Brain microvascular endothelial cell (primary cell): ENCODE results near the gene SLC2A11.

Source experiments
- DNase-seq: peaks from one replicate; pipeline ENCODE4 v3.0.0-alpha.2; 2020
- H3K27ac ChIP-seq: fragments of 250-450 bp; sonication (Bioruptor Pico); 2 replicates; pipeline ENCODE4 v1.5.1; 2020; ENCODE audit warnings: mild to moderate bottlenecking, moderate library complexity
- H3K27me3 ChIP-seq: fragments of 250-450 bp; sonication (Bioruptor Pico); replicated peaks from 2 replicates; pipeline ENCODE4 v1.5.1; 2020; ENCODE audit warnings: mild to moderate bottlenecking
- H3K36me3 ChIP-seq: fragments of 250-450 bp; sonication (Bioruptor Pico); replicated peaks from 2 replicates; pipeline ENCODE4 v1.5.1; 2020; ENCODE audit warnings: mild to moderate bottlenecking
- H3K4me3 ChIP-seq: 2 replicates; pipeline ENCODE4 v1.5.1; 2011; ENCODE audit warnings: low read depth, mild to moderate bottlenecking, control low read depth, low read length, moderate library complexity
- in situ Hi-C: cut with HindIII; loops from 2 replicates; pipeline ENCODE4 v1.10.0; 2017; ENCODE audit warnings: low sequenced_read_pairs, low pct_ligation_motif_present
- TF ChIP-seq, protein P1 (sequence below): IDR thresholded peaks from 2 replicates; pipeline ENCODE4 v1.5.1; 2011; ENCODE audit warnings: low read depth, mild to moderate bottlenecking, moderate library complexity, low read length, control low read depth, inconsistent platforms; ENCODE audit errors: missing control alignments

The SLC2A11 gene

GRCh38 chr22:23847310-23847920, 10.3 kb upstream of the SLC2A11 start:
- no peaks in the 10 kb centered on the region for H3K27me3 ChIP-seq
- no peak for DNase-seq
- H3K4me3 ChIP-seq, result no peak overlapping the region
- in situ Hi-C loops, result no loop called here
- no peak overlapping the region for H3K27ac ChIP-seq
- TF ChIP-seq, protein P1, sequence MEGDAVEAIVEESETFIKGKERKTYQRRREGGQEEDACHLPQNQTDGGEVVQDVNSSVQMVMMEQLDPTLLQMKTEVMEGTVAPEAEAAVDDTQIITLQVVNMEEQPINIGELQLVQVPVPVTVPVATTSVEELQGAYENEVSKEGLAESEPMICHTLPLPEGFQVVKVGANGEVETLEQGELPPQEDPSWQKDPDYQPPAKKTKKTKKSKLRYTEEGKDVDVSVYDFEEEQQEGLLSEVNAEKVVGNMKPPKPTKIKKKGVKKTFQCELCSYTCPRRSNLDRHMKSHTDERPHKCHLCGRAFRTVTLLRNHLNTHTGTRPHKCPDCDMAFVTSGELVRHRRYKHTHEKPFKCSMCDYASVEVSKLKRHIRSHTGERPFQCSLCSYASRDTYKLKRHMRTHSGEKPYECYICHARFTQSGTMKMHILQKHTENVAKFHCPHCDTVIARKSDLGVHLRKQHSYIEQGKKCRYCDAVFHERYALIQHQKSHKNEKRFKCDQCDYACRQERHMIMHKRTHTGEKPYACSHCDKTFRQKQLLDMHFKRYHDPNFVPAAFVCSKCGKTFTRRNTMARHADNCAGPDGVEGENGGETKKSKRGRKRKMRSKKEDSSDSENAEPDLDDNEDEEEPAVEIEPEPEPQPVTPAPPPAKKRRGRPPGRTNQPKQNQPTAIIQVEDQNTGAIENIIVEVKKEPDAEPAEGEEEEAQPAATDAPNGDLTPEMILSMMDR, result no peak
- no peaks in the 10 kb centered on the region for H3K36me3 ChIP-seq

DNA sequence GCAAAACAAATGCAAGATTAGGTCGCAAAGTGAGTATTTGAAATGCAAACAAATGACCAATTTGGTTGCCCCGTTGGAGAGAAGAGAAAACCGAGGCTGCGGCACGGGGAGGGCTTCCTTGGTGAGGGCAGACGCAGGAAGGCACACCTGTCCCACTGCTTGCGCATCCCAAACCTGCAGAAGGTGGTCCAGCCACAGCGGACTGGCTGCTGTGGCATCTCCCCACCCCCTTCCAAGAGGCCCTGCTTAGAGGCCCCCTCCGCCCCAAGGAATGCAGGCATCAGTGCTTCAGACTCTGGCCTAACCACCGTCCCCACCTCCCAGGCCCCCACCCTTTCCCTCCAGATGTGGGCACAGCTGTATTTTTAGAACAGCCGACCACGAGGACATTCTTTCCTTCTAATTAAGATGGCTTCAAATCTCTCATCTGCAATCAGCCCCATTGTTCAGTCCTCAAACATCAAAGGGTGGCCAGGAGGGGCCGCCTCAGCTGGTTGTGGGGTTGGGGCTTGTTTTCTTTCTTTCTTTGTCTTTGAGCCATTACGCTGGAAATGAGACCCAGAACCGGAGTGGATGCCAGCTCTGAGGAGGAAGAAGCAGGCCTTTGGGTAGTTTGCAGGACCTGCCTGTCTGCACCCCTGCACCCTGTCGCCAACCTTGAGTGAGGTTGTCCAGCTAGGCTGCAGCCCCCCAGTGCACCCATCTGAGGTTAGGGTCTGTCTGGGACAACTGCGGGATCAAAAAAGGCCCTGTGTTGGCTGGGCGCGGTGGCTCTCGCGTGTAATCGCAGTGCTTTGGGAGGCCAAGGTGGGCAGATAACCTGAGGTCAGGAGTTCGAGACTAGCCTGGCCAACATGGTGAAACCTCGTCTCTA, 9.4 kb upstream of the SLC2A11 start:
- TF ChIP-seq, protein P1, result no peak
- DNase-seq, result no peak
- in situ Hi-C loops, result no loop called here

GRCh38 chr22:23849009-23850006, 8.4 kb upstream of the SLC2A11 start:
- in situ Hi-C loops, result no loop called here

More for the DNA sequence above, 9.4 kb upstream of the SLC2A11 start:
- H3K4me3 ChIP-seq, result no peak overlapping the region
- no peaks in the 10 kb centered on the region for H3K36me3 ChIP-seq
- H3K27me3 ChIP-seq, result no peaks in the 10 kb centered on the region
- no peak overlapping the region for H3K27ac ChIP-seq

GRCh38 chr22:23850136-23850611, 7.5 kb upstream of the SLC2A11 start:
- TF ChIP-seq, protein P1, result no peak
- in situ Hi-C loops, result no loop called here
- DNase-seq, result no peak
- H3K27ac ChIP-seq, result no peak overlapping the region
- no peak overlapping the region for H3K4me3 ChIP-seq
- no peaks in the 10 kb centered on the region for H3K36me3 ChIP-seq
- H3K27me3 ChIP-seq, result no peaks in the 10 kb centered on the region

More at GRCh38 chr22:23849009-23850006, 8.4 kb upstream of the SLC2A11 start:
- Histone ChIP-seq H3K27ac (no peak overlapping the region), H3K4me3 (peak overlapping the region; percentile 12), H3K36me3 (no peaks in the 10 kb centered on the region), H3K27me3 (no peaks in the 10 kb centered on the region)
- TF ChIP-seq, protein P1, result peak; percentile 94
- DNase-seq, result peak; percentile 53
